Fibroblast of gingiva (primary cell): ENCODE measurements around the gene DDI2.
A peak's percentile ranks its signal among the peaks of the same experiment; 100 is the strongest.
"Not testable (repeated sequence)": the region's sequence is repeated elsewhere in the genome, so short reads cannot be mapped to it uniquely, and the experiment has no call there.

Experiments used
- DNase-seq: peaks from one replicate; pipeline ENCODE4 v3.0.0-alpha.2; 2011; ENCODE audit warnings: low read depth

The DDI2 gene

GRCh38 chr1:15636436-15636835, 19.2 kb downstream of the DDI2 start:
- DNase-seq, result no peak

DNA sequence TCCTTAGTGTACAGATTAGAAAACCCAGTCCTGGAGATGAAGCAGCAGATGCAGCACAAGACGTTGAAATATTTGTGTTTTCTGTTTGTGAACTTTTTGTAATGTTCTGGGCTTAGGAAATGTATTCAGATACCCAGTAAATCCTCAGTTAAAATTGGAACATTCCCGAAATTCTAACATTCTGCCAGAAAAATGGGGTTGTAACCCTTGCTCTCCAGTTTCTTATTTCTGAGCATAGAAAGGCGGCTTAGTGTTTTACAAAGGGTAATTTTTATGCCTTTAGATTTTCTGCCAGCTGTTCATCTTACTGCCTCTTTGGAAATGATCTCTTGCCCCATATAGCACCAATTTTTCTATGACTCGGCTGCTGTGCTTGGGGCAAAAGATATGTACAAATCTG, 20.6 kb downstream of the DDI2 start:
- no peak for DNase-seq

DNA sequence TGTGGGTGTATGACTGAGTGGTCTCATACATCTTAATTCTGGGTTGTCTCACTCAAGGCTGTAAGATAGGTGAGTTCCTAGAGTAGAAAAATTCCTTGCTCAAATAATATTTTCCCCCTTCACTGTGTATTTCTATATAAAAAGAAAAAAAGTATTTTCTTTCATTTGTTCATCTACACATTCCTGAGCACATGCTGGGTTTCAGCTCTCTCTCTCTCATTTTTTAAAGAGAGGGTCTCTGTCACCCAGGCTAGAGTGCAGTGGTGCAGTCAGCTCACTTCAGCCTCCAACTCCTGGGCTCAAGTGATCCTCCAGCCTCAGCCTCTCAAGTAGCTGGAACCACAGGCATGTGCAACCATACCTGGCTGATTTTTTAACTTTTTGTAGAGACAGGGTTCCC, 22.0 kb downstream of the DDI2 start:
- DNase-seq, result no peak

DNA sequence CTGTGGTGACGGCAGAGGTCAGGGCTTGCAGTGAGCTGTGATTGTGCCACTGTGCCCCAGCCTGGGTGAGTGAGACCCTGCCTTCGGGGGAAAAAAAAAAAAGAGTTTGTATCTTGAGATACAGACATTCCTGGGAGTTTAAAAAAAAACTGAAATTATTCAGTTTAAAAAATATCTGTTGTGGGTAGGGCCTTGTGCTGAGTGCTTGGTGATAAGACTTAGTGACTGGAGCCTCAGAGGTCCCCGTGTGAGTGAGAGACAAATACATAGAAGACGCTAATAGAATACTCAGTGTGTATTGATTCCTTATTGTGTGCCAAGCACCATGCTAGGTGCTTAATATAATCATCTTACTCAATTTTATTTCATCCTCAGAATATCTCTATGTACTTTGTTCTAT, 22.7 kb downstream of the DDI2 start:
- DNase-seq, result no peak

- DNase-seq, result no peak
Observed at GRCh38 chr1:15640667-15641066, 23.4 kb downstream of the DDI2 start.

- no peak for DNase-seq
Observed at GRCh38 chr1:15649937-15650336, 32.7 kb downstream of the DDI2 start.

GRCh38 chr1:15650433-15650832, 33.2 kb downstream of the DDI2 start:
- peak; percentile 19 for DNase-seq

GRCh38 chr1:15652130-15652529, 34.9 kb downstream of the DDI2 start:
- not testable (repeated sequence) for DNase-seq

DNA sequence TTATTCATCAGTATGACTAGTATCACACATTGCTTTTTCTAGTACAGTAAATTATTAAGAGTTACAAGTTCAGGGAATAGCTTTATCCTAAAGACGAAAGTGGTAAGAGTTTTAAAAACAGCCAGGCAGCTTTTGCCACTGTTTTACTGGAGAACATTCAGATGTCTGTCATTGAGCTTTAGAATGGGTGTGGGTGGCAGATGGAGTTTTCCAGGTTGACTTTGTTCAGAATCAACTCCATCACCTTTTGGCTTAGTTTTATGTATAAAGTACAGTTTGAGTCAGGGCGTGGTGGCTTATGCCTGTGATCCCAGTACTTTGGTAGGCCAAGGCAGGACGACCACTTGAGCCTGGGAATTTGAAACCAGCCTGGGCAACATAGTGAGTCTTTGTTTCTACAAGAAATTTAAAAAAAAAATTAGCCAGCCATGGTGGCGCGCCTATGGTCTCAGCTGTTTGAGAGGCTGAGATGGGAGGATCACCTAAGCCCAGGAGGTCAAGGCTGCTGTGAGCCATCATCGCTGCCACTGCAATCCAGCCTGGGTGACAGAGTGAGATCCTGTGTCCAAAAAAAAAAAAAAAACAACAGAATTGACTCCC, 36.9 kb downstream of the DDI2 start:
- DNase-seq, result no peak

DNA sequence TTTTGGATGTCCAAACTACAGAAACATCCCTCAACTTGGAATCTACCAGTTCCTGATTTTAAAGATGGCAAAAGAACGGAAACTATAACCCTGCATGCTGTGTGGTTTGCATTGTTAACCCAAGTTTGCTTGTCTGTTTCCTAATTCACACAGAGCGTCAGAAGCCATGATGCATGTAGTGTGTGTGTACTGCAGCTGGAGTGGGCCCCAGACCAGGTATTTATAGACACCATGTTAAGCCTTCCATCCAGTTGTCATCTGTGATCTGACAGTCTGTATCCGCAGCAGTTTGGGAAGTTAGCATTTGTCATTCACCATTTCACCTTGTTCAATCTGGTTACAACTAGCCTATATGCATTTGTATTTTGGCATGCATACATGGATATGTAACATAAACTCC, 39.2 kb downstream of the DDI2 start:
- DNase-seq, result no peak

GRCh38 chr1:15657021-15657420, 39.8 kb downstream of the DDI2 start:
- DNase-seq, result no peak

- no peak for DNase-seq
Observed at GRCh38 chr1:15660151-15660550, 42.9 kb downstream of the DDI2 start.

- no peak for DNase-seq
Observed at GRCh38 chr1:15662477-15662876, 45.2 kb downstream of the DDI2 start.

GRCh38 chr1:15663925-15664324, 46.7 kb downstream of the DDI2 start:
- no peak for DNase-seq

DNA sequence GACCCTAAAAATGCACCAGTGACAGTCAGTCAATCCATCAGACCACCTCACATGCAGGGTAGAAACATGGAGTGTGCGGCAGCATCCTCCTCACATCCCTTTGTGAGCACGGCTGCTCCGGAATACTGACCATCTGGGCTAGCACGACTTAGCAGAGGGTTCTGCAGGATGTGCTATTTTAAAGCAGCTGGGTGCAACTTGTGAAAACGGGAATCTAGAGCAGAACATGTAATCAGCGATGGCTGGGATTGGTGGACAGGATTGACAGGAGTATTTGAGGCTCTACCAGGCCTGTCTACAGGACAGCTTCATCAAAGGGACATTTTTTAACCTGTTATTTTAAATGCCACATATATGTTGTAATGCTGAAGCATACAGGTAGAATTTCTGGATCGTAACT, 50.1 kb downstream of the DDI2 start:
- DNase-seq, result no peak

DNA sequence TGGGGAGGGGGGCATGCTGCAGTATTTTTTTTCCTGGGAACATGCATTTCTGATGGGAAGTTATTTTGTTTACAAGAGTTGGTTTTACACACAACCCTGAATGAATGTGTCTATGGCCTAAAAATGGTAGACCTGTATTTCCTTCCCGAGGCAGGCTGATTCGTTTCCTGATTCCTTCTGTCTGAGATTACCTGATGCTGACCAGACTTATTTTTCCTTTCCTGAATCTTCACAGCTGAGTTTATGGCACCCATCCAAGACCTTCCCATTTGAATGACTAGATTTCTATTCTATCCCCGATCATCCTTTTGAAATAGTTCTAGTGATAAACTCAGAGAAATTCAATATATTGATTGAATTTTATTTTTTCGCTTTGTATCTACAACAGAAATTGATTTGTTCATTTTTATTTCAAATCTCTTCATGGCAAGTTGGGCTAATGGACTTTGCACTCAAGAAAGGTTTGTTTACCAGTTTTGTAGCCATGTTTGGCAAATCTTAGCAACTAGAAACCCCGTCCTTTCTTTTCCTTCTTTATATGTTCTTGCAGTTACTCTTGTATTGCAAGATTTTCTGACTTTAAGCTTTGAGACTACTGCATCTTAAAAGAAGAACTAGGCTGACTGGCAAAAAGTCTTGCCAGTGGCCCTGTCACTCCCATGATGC, 51.0 kb downstream of the DDI2 start:
- no peak for DNase-seq

DNA sequence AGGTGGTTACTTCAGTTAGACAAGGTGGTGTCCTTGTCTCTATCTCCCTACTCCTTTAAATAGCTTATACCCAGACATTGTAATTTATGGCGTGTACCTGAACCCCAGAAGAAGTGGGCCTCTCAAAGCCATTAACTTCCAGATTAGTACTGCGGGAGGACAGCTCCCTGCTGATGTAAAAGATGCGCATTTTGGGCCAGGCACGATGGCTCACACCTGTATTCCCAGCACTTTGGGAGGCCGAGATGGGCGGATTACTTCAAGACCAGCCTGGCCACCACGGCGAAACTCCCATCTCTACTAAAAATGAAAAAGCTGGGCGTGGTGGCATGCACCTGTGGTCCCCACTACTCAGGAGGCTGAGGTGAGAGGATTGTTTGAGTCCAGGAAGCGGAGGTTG, 51.8 kb downstream of the DDI2 start:
- no peak for DNase-seq

DNA sequence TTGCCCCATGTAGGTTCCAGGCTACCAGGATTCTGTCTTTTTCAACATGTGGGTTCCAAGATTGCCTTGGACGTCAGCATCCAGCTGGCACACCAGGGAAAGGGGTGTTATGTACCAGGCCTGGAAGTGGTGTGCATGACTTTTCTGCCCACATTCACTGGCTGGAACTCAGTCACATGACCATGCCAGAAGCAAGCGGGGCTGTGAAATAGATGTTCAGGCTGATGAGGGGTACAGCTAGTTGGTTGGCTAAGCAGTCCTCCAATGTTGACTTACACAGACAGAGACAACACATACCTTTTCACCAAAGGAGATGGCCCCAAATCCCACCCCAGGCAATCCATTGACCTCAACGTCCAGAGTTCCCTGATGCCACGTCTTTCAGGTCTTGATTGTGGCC, 52.6 kb downstream of the DDI2 start:
- DNase-seq, result no peak

GRCh38 chr1:15671430-15671829, 54.2 kb downstream of the DDI2 start:
- DNase-seq, result no peak

GRCh38 chr1:15674386-15675159, 57.3 kb downstream of the DDI2 start:
- DNase-seq, result no peak

DNA sequence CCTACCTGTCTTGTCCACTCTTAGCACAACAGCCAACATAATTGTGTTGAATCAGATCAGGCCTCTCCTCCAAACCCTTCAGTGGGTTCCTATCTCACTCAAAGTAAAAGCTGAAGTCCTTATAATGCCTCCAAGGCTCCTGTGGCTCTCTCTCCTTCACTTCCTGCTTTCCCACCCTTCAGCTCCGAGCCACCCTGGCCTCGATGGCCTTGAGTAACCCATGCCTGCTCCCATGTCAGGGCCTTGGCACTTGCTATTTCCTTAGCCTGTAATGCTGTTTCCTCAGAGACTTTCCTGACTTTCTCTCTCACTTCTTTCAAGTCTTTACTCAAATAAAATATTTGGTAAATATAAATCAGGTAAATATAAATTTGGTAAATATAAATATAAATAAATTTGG, 58.8 kb downstream of the DDI2 start:
- no peak for DNase-seq

GRCh38 chr1:15676688-15677661, 59.7 kb downstream of the DDI2 start:
- no peak for DNase-seq
